ENCODE measurements around the gene WDR33. TPM values are rescaled to one million over a fixed set of nuclear protein-coding genes. Genes with fewer than 3 reads are reported as not detected.
"Not testable (repeated sequence)": the region's sequence is repeated elsewhere in the genome, so short reads cannot be mapped to it uniquely, and the experiment has no call there.

The WDR33 gene
- total and polyA plus RNA-seq, 5 donors from 2014 or later, result 31.5 to 71.4 (median 36.3) TPM

DNA sequence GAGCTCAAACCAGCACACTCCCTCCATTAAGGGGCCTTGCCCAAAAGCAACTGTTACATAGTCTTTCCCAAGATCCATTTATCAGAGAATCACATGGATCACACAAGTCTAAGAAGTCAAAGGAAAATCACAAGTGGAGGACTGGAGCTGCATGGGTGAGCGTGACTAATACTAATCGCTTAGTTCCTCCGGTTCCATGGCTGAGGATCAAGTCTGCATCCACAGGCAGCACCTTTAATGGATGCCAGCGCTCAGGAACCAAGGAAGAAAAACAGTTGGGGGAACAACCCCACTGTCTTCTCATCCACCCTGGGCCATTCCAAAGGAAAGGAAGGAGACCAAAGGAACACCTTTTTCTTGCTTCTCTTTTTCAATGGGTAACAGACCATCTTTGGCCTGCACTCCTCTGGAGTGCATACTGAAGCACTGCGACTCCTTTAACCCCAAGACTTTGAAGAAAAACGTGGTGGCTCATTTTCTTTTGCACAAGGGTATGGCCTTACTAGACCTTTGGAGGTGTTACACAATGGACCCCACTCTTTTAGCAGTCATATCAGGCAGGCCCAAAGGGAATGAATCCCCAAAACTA, 9.2 kb upstream of the WDR33 start:
- H3K9me3 Mint-ChIP-seq, result peaks cover 0 to 28% (median 2%) of the 10 kb centered on the region in 7 donors
- no peaks in the 10 kb centered on the region for H3K4me1 Mint-ChIP-seq
- no peak for ATAC-seq (ENCODE audit: low read depth in 2 of 2)
- no peak overlapping the region for H3K4me3 Mint-ChIP-seq
- Histone ChIP-seq H3K36me3 (ENCODE audit: control insufficient read depth, insufficient read depth, low read length) (no peaks in the 10 kb centered on the region), H3K27ac (ENCODE audit: insufficient read depth, low read length, poor library complexity, severe bottlenecking) (no peak overlapping the region), H3K27me3 (ENCODE audit: control insufficient read depth, insufficient read depth, low read length) (peaks cover 7% of the 10 kb centered on the region), H3K4me1 (ENCODE audit: control insufficient read depth, insufficient read depth, low read length, poor library complexity, severe bottlenecking) (no peaks in the 10 kb centered on the region), H3K9me3 (ENCODE audit: control insufficient read depth in 2 of 2, low read length in 2 of 2) (peaks cover 18 to 28% of the 10 kb centered on the region in 2 experiments), H3K4me3 (ENCODE audit: low read depth, low read length) (no peak overlapping the region)
- no peaks in the 10 kb centered on the region for H3K36me3 Mint-ChIP-seq
- peaks cover 28% of the 10 kb centered on the region for H3K27me3 Mint-ChIP-seq
- no peak for DNase-seq
- H3K27ac Mint-ChIP-seq, result no peak overlapping the region

- Mint-ChIP-seq H3K9me3 (peaks cover 0 to 28% (median 2%) of the 10 kb centered on the region in 7 donors), H3K27me3 (peaks cover 31% of the 10 kb centered on the region), H3K36me3 (no peaks in the 10 kb centered on the region), H3K4me3 (no peak overlapping the region), H3K4me1 (no peaks in the 10 kb centered on the region), H3K27ac (no peak overlapping the region)
- DNase-seq (no peak), ATAC-seq (ENCODE audit: low read depth in 2 of 2) (no peak)
- H3K27me3 ChIP-seq (ENCODE audit: control insufficient read depth, insufficient read depth, low read length), result peaks cover 8% of the 10 kb centered on the region
- no peaks in the 10 kb centered on the region for H3K36me3 ChIP-seq (ENCODE audit: control insufficient read depth, insufficient read depth, low read length)
- H3K27ac ChIP-seq (ENCODE audit: insufficient read depth, low read length, poor library complexity, severe bottlenecking), result no peak overlapping the region
- H3K9me3 ChIP-seq (ENCODE audit: control insufficient read depth in 2 of 2, low read length in 2 of 2), result peaks cover 18 to 28% of the 10 kb centered on the region in 2 experiments
- no peaks in the 10 kb centered on the region for H3K4me1 ChIP-seq (ENCODE audit: control insufficient read depth, insufficient read depth, low read length, poor library complexity, severe bottlenecking)
- no peak overlapping the region for H3K4me3 ChIP-seq (ENCODE audit: low read depth, low read length)
Measured at GRCh38 chr2:127818794-127819425, 7.9 kb upstream of the WDR33 start.

DNA sequence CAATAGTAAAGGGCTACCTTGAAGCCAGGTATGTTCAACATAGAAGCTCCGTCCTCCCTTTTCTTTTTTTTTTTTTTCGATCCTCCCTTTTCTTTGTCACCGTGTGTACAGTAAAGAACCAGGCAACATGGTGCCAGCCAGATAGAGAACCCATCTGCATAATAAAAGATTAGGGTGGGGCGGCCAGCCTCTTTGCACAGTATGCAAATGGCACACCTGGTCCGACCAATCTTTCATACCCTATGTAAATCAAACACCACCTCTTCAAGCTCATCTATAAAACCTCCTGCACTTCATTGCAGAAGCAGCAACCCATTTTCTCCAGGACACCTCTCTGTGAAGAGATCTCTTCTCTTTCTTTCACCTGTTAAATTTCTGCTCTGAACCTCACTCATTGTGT, 7.3 kb upstream of the WDR33 start:
- Mint-ChIP-seq H3K4me1 (no peaks in the 10 kb centered on the region), H3K27me3 (peaks cover 33% of the 10 kb centered on the region), H3K36me3 (no peaks in the 10 kb centered on the region), H3K9me3 (peaks cover 0 to 28% (median 2%) of the 10 kb centered on the region in 7 donors), H3K27ac (peak overlapping the region in 1 of 3 donors; percentile 29), H3K4me3 (no peak overlapping the region)
- Histone ChIP-seq H3K36me3 (ENCODE audit: control insufficient read depth, insufficient read depth, low read length) (no peaks in the 10 kb centered on the region), H3K4me1 (ENCODE audit: control insufficient read depth, insufficient read depth, low read length, poor library complexity, severe bottlenecking) (no peaks in the 10 kb centered on the region), H3K27ac (ENCODE audit: insufficient read depth, low read length, poor library complexity, severe bottlenecking) (no peak overlapping the region), H3K27me3 (ENCODE audit: control insufficient read depth, insufficient read depth, low read length) (peaks cover 8% of the 10 kb centered on the region), H3K4me3 (ENCODE audit: low read depth, low read length) (no peak overlapping the region), H3K9me3 (ENCODE audit: control insufficient read depth in 2 of 2, low read length in 2 of 2) (peaks cover 18 to 28% of the 10 kb centered on the region in 2 experiments)
- DNase-seq (no peak), ATAC-seq (ENCODE audit: low read depth in 2 of 2) (no peak)

DNA sequence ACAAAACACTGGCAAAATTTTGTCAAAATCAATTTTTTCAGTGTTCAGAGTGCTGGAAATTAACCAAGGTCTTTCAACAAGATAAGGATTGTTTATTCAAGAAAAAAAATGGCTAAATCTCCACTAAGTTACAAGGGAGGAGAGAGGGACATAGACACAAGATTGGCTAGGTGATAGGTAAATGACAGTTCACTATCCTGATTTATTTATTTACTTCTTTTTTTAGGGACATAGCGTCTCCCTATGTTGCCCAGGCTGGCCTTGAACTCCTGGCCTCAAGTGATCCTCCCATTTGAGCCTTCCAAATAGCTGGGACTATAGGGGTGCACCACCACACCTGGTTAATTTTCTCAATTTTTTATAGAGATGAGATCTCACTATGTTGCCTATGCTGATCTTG, 3.7 kb upstream of the WDR33 start:
- Histone ChIP-seq H3K36me3 (ENCODE audit: control insufficient read depth, insufficient read depth, low read length) (no peaks in the 10 kb centered on the region), H3K27me3 (ENCODE audit: control insufficient read depth, insufficient read depth, low read length) (peaks cover 8% of the 10 kb centered on the region), H3K4me1 (ENCODE audit: control insufficient read depth, insufficient read depth, low read length, poor library complexity, severe bottlenecking) (peaks cover 17% of the 10 kb centered on the region), H3K9me3 (ENCODE audit: control insufficient read depth in 2 of 2, low read length in 2 of 2) (peaks cover 3 to 8% of the 10 kb centered on the region in 2 experiments), H3K4me3 (ENCODE audit: low read depth, low read length) (no peak overlapping the region), H3K27ac (ENCODE audit: insufficient read depth, low read length, poor library complexity, severe bottlenecking) (no peak overlapping the region)
- Mint-ChIP-seq H3K27me3 (peaks cover 52% of the 10 kb centered on the region), H3K9me3 (peaks cover 0 to 11% (median 0%) of the 10 kb centered on the region in 7 donors), H3K4me1 (peaks cover 2 to 25% (median 16%) of the 10 kb centered on the region in 4 donors), H3K36me3 (no peaks in the 10 kb centered on the region), H3K4me3 (peak overlapping the region in 1 of 4 donors; percentile 61), H3K27ac (no peak overlapping the region)
- ATAC-seq (ENCODE audit: low read depth in 2 of 2) (no peak), DNase-seq (no peak)

DNA sequence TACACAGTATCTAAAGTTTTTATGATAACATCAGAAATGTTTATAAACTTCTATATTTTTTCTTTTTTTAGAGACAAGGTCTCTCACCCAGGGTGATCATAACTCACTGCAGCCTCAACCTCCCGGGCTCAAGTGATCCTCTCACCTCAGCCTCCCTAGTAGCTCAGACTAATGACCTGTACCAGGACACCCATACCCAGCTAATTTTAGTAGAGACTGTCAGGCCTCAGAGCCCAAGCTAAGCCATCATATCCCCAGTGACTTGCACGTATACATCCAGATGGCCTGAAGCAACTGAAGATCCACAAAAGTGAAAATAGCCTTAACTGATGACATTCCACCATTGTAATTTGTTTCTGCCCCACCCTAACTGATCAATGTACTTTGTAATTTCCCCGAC, 1.5 kb upstream of the WDR33 start:
- not testable (repeated sequence) for H3K27ac ChIP-seq (ENCODE audit: insufficient read depth, low read length, poor library complexity, severe bottlenecking); H3K27me3 ChIP-seq (ENCODE audit: control insufficient read depth, insufficient read depth, low read length); H3K4me3 ChIP-seq (ENCODE audit: low read depth, low read length); H3K9me3 ChIP-seq (ENCODE audit: control insufficient read depth in 2 of 2, low read length in 2 of 2); H3K36me3 ChIP-seq (ENCODE audit: control insufficient read depth, insufficient read depth, low read length); ATAC-seq (ENCODE audit: low read depth in 2 of 2); DNase-seq; H3K36me3 Mint-ChIP-seq; H3K9me3 Mint-ChIP-seq
- H3K27ac Mint-ChIP-seq, result peak overlapping the region in 2 of 3 donors; percentile 26 to 99
- peaks cover 36% of the 10 kb centered on the region for H3K4me1 ChIP-seq (ENCODE audit: control insufficient read depth, insufficient read depth, low read length, poor library complexity, severe bottlenecking)
- peaks cover 13 to 42% (median 29%) of the 10 kb centered on the region in 4 donors for H3K4me1 Mint-ChIP-seq
- H3K27me3 Mint-ChIP-seq, result peaks cover 38% of the 10 kb centered on the region
- H3K4me3 Mint-ChIP-seq, result peak overlapping the region; percentile 34 to 97 (median 88)

GRCh38 chr2:127811397-127812321, 688 bp upstream of the WDR33 start:
- H3K4me1 ChIP-seq (ENCODE audit: control insufficient read depth, insufficient read depth, low read length, poor library complexity, severe bottlenecking), result peaks cover 43% of the 10 kb centered on the region
- DNase-seq (no peak), ATAC-seq (ENCODE audit: low read depth in 2 of 2) (no peak)
- H3K27ac ChIP-seq (ENCODE audit: insufficient read depth, low read length, poor library complexity, severe bottlenecking), result peak overlapping the region; percentile 96
- peaks cover 31% of the 10 kb centered on the region for H3K27me3 Mint-ChIP-seq
- peaks cover 17 to 49% (median 34%) of the 10 kb centered on the region in 4 donors for H3K4me1 Mint-ChIP-seq
- peaks cover 3% of the 10 kb centered on the region for H3K27me3 ChIP-seq (ENCODE audit: control insufficient read depth, insufficient read depth, low read length)
- H3K4me3 ChIP-seq (ENCODE audit: low read depth, low read length), result peak overlapping the region; percentile 99
- no peaks in the 10 kb centered on the region for H3K36me3 ChIP-seq (ENCODE audit: control insufficient read depth, insufficient read depth, low read length)
- peak overlapping the region; percentile 96 to 99 (median 99) for H3K27ac Mint-ChIP-seq
- peaks cover 0 to 2% (median 0%) of the 10 kb centered on the region in 7 donors for H3K9me3 Mint-ChIP-seq
- peak overlapping the region; percentile 97 for H3K4me3 Mint-ChIP-seq
- no peaks in the 10 kb centered on the region for H3K9me3 ChIP-seq (ENCODE audit: control insufficient read depth in 2 of 2, low read length in 2 of 2)
- H3K36me3 Mint-ChIP-seq, result peaks cover under 1% of the 10 kb centered on the region

DNA sequence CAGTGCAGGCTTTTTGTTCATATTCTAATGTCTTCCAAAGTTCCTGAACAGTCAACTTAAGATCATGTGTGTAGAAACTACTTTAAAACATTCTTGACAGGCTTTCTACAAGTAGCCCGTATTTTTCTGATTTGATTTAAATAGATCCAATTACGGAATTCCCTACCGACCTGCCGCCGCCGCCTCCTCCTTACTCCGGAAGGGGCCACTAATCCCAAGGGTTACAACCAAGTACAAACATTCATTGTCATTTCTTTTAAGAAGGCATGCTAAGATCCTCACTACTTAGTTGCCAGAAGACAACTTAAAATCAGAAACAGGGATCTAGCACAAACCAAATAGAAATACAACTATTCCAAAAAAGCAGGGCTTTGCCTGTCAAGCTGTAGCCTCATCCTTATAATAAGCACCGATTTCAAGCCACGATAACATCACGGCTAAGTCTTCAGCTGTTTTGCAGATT, 784 bp downstream of the WDR33 start:
- DNase-seq (no peak), ATAC-seq (ENCODE audit: low read depth in 2 of 2) (no peak)
- peaks cover 57% of the 10 kb centered on the region for H3K4me1 ChIP-seq (ENCODE audit: control insufficient read depth, insufficient read depth, low read length, poor library complexity, severe bottlenecking)
- H3K27ac ChIP-seq (ENCODE audit: insufficient read depth, low read length, poor library complexity, severe bottlenecking), result peak overlapping the region; percentile 96
- peaks cover 25 to 63% (median 43%) of the 10 kb centered on the region in 4 donors for H3K4me1 Mint-ChIP-seq
- H3K27me3 Mint-ChIP-seq, result peaks cover 24% of the 10 kb centered on the region
- H3K27ac Mint-ChIP-seq, result peak overlapping the region; percentile 96 to 99 (median 99)
- no peaks in the 10 kb centered on the region for H3K9me3 Mint-ChIP-seq
- peak overlapping the region; percentile 97 for H3K4me3 Mint-ChIP-seq
- peak overlapping the region; percentile 99 for H3K4me3 ChIP-seq (ENCODE audit: low read depth, low read length)
- H3K36me3 ChIP-seq (ENCODE audit: control insufficient read depth, insufficient read depth, low read length), result no peaks in the 10 kb centered on the region
- peaks cover 1% of the 10 kb centered on the region for H3K27me3 ChIP-seq (ENCODE audit: control insufficient read depth, insufficient read depth, low read length)
- H3K9me3 ChIP-seq (ENCODE audit: control insufficient read depth in 2 of 2, low read length in 2 of 2), result no peaks in the 10 kb centered on the region
- H3K36me3 Mint-ChIP-seq, result peaks cover 10% of the 10 kb centered on the region
